Inflammatory macrophage treated with lipopolysaccharide for 1 hour (primary cell): ENCODE results near the gene SYT1.

Source experiments
- DNase-seq, 2 donors: peaks; one replicate each; pipeline ENCODE4 v3.0.0-alpha.2; 2020 to 2022

SYT1 gene

DNA sequence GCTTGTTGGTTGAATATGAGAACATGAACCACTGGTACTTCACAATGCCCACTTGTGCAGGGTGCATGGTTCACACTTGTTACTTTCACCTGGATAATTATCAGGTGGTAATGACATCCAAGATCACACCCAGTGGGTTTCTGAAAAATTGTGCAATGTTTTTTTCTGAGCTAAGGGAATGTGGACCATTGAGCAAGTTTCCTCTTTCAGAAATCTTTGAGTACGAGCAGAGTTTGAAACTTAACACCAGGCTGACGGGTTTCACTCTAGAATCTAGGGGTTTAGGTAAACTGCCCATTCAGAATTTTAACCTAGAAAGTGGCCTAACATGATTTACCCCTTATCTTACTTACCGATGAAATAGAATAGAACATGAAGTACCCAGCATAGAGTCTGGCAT, 436.6 kb downstream of the SYT1 start:
- no peak for DNase-seq

DNA sequence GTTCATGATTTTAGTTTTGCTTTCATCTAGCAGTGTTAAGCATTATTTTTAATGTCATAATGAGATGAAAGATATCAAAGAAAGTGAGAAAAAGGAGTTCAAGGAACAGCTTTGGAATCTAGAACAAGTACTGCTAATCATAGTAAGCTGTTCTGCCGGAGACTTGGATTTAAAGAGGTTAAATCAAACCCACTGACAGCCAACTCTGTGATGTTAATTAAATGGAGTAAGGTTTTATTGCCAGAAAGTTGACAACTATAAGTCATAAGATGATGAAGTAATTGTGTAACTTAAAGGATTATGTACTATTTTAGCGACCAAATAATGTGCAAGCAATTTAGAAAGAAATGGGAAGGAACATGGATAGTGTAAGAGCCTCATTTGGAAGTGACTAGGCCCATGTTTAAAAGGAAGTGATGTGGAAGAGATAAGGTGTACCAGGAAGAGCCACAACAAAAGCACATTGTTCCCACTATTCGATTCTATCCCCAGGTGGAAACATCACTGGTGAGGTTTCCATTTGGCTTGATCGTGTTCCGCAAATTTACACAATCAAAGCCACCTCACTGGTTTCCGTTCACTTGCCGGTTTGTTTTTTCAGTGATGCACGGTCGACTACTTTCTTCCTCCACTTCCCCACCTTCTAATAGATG, 437.7 kb downstream of the SYT1 start:
- no peak for DNase-seq

GRCh38 chr12:79307340-79307739, 442.8 kb downstream of the SYT1 start:
- no peak for DNase-seq

- no peak for DNase-seq
Observed at GRCh38 chr12:79309039-79309438, 444.5 kb downstream of the SYT1 start.

- no peak for DNase-seq
Observed at GRCh38 chr12:79317179-79317847, 452.7 kb downstream of the SYT1 start.

GRCh38 chr12:79322905-79323304, 458.3 kb downstream of the SYT1 start:
- DNase-seq, result no peak

DNA sequence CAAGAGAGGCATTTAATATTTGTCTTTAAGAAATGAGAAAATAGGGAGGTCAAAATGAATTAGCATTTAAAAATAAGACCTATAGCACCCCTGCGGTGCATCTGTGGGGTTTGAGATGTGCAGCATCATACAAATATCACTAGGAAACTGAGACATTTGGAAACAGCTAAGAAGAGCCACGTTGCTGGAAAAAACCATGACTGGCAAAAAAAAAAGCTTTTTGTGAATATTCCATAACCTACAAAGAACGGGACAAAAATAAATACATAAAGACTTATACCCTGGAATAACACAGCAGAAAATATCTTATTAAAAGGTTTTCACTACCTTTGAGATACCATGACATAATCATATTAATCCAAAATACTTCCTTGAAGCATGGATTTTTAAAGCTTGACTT, 460.0 kb downstream of the SYT1 start:
- no peak for DNase-seq

- DNase-seq, result no peak
Observed at GRCh38 chr12:79326222-79326621, 461.6 kb downstream of the SYT1 start.

- no peak for DNase-seq
Observed at GRCh38 chr12:79326663-79327062, 462.1 kb downstream of the SYT1 start.

DNA sequence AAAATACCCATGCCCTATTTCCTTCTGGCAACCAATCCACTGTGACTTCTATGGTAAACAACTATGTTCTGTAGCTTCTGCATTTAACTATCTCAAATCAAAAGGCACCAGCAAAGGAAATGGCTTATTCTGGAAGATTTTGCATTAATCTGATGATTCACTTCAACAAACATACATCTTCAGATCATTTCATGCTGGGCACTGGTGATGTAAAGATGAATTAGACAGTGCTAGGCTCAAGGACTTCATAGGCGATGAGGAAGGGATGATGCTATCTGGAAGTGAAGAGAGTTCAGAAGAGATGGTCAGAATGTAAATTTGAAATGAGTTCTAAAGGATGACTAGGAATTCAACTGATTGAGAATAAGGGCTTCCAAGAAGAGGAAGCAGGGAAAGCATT, 462.9 kb downstream of the SYT1 start:
- no peak for DNase-seq

DNA sequence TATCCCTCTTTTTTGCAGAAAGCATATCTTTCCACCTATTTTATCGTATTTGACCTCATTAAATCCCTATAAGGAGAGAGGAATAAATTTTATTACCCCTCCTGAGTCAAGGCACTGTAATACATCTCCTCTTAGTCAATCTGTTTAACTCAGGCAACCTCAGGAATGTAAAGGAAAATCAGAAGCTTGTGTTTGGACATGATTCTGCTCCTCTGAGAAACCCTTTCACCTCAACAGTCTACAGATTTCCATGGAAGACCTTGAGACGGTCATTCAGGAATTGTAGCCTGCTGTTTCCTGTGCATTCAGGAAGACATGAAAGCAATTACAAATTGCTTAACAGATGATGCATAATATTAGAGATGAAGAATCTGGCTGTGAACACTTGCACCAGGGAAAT, 465.4 kb downstream of the SYT1 start:
- DNase-seq, result no peak

DNA sequence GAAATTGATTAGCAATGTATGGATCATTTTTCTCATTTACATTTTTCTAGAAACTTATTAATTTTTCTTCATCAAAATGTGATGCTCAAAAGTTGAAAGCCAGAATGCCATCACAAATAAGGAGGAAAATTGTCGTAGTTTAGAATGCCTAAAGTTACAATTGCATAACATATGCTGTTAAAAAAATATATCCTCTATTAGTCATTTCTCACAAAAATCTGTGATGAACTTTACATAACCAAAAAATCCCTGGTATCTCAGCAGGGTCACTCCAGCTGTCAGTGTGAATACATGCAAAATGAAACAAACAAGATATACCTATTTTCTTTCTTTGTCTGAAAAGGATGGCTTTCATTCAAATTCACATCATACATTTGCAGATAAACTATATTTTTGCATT, 467.3 kb downstream of the SYT1 start:
- no peak for DNase-seq

DNA sequence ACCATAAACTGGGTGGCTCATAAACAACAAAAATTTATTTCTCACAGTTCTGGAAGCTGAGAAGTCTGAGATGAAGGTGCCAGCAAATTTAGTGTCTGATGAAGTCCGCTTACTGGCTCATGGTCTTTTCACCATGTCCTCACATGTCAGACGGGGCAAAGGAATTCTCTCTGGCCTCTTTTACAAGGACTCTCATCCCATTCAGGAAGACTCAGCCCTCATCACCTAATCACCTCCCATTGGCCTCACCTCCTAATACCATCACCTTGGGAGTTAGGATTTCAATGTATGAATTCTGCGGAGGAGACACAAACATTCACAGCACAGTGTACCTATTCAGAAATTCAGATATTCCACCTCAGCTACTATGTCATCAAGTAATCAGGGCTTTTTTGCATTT, 468.6 kb downstream of the SYT1 start:
- no peak for DNase-seq

DNA sequence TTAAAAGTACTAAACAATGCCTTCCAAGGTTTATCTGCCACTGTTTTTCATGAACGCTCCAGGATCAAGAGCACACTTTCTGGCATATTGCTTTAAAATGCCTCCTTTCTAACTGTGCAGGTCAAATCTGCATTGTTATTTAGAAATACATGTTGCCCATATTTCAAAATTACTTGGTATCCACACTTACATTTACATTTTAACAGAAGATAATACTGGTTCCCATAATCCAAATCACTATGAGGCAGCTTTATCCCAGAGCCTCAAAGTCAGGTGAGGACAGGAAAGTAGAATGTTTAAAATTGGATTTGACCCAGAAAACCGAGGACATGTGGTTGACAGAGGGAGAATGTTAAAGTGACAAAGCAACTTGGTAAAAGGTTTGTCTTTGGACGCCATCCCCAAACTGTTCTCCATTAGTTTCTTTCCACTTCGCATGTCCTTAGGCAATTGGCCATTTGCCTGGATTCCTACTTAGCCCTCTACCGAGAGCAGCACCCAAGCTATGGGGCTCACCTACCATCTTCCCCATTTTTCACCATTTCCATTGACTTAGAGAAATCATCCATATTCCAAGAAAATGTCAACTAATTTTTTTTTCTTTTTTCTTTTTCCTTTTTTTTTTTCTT, 473.2 kb downstream of the SYT1 start:
- no peak for DNase-seq

GRCh38 chr12:79344855-79345847, 480.6 kb downstream of the SYT1 start:
- no peak for DNase-seq

GRCh38 chr12:79347866-79348265, 483.3 kb downstream of the SYT1 start:
- peak; percentile 4 to 5 for DNase-seq

- no peak for DNase-seq
Observed at GRCh38 chr12:79351251-79351650, 486.7 kb downstream of the SYT1 start.

DNA sequence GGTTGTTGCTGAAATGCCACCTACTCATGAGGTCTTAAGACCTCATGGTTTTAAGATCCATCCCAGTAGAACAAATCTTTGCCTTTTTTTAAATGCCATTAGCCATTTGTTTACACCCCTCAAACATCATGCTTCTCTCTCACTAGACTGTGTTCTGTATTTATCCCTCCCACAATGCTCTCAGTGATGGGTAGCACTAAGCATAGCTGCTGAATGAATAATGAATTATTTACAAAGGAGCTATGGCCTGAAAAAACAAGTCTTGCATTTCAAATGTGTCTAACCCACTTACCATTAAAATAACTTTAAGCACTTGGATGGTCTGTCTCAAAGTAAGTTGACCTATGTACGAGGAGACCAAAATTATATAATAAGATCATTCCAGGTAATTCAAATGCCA, 491.6 kb downstream of the SYT1 start:
- no peak for DNase-seq

DNA sequence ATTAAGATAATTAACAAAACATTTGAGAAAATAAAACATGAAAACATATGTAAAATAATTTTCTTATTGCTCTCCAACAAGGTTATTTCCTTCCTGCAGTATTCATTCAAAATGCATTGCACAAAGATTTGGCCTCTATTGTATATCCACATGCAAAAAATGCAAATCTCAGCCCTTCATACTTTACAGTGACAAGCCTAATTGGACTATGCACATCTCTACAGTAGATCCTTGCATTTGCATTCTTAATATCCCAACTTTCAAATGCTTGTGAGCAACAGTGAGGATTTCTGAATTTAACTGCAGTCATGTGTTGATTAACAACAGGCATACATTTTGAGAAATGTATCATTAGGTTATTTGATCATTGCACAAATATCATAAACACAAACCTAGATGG, 492.5 kb downstream of the SYT1 start:
- DNase-seq, result no peak

DNA sequence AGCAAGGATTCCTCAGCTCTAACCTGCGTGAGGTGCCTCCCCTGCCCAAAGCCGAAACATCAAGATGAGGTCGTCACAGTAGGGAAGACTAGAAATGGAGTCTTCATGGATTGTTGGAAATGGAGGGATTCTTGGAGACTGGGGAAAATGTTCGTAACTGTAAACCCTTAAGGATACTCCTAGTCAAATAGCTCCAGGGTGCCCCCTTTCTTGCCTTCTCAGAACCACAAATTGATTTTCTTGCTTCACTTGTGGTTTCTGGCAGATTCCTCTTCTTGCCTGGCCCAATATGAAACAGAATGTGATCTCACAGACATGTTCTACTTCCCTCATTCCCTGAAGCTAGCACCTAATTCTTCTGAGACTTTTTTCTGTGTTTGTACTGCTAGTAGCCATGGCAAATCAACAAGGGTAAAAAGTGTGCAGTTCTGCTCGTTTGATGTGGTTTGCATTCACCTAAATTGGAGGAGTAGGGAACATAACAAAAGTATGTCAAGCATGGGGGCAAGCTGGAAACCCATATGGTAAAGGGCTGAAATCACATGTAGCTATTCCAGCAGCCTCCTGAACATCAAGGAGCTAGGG, 494.2 kb downstream of the SYT1 start:
- DNase-seq, result no peak

- no peak for DNase-seq
Observed at GRCh38 chr12:79360286-79360685, 495.7 kb downstream of the SYT1 start.

DNA sequence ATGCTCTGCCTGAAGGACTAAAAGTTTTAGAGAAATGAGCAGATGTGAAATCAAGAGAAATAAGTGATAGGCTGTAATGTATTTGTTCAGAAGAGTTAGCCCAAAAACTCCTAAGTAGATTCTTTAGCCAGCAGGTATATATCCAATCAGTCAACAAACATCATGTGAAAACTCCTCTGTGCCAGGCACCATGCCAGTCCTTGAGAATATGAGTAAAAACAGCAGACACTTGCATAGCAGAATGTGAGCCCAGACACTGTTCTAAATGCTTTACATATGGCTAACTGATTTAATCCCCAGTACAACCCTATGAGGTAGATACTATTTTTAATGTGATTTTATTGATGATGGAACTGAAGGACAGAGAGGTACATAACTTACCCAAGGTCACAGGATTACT, 496.4 kb downstream of the SYT1 start:
- DNase-seq, result no peak

GRCh38 chr12:79364197-79364596, 499.6 kb downstream of the SYT1 start:
- DNase-seq, result no peak
